WTC11 (cell line): ENCODE measurements around the gene SLC2A11. TPM values are rescaled to one million over a fixed set of nuclear protein-coding genes. Genes with fewer than 3 reads are reported as not detected.

ENCODE experiments used
- ARID4B ChIP-seq: sonication (generic); formaldehyde crosslinking; IDR thresholded peaks from 2 replicates; pipeline ENCODE4 v1.8.0; 2023; ENCODE audit warnings: missing genetic modification reagents, mild to moderate bottlenecking, borderline replicate concordance
- CREB1 ChIP-seq: sonication (generic); formaldehyde crosslinking; IDR thresholded peaks from 2 replicates; pipeline ENCODE4 v1.8.0; 2023; ENCODE audit warnings: mild to moderate bottlenecking, missing genetic modification reagents
- CREM ChIP-seq: sonication (generic); formaldehyde crosslinking; IDR thresholded peaks from 2 replicates; pipeline ENCODE4 v1.8.1; 2022; ENCODE audit warnings: mild to moderate bottlenecking, missing genetic modification reagents, moderate library complexity
- CTCF ChIP-seq: fragments of 200-600 bp; IDR thresholded peaks from 2 replicates; pipeline ENCODE4 v1.8.0; 2022; ENCODE audit warnings: antibody characterized with exemption
- EMX1 ChIP-seq: fragments of 250-450 bp; sonication (Bioruptor Pico); IDR thresholded peaks from 2 replicates; pipeline ENCODE4 v1.8.0; 2021; ENCODE audit warnings: mild to moderate bottlenecking
- ESRRA ChIP-seq: sonication (generic); formaldehyde crosslinking; IDR thresholded peaks from 2 replicates; pipeline ENCODE4 v1.8.1; 2022; ENCODE audit warnings: mild to moderate bottlenecking, missing genetic modification reagents, borderline replicate concordance
- FOXP1 ChIP-seq: sonication (generic); formaldehyde crosslinking; IDR thresholded peaks from 2 replicates; pipeline ENCODE4 v1.8.0; 2022; ENCODE audit warnings: missing genetic modification reagents, mild to moderate bottlenecking, moderate library complexity, borderline replicate concordance
- GABPB1 ChIP-seq: sonication (generic); formaldehyde crosslinking; IDR thresholded peaks from 2 replicates; pipeline ENCODE4 v1.8.1; 2023; ENCODE audit warnings: mild to moderate bottlenecking, missing genetic modification reagents
- GRHL2 ChIP-seq: fragments of 250-450 bp; sonication (Bioruptor Pico); IDR thresholded peaks from 2 replicates; pipeline ENCODE4 v1.8.0; 2022; ENCODE audit warnings: mild to moderate bottlenecking, moderate library complexity; ENCODE audit not compliant: insufficient replicate concordance, severe bottlenecking
- HMGA2 ChIP-seq: fragments of 250-450 bp; sonication (Bioruptor Pico); IDR thresholded peaks from 2 replicates; pipeline ENCODE4 v1.4.0; 2021; ENCODE audit warnings: mild to moderate bottlenecking, moderate library complexity
- IRF2 ChIP-seq: sonication (generic); formaldehyde crosslinking; IDR thresholded peaks from 2 replicates; pipeline ENCODE4 v1.8.0; 2022; ENCODE audit warnings: low read depth, missing genetic modification reagents, borderline replicate concordance
- JAZF1 ChIP-seq: fragments of 250-450 bp; sonication (Bioruptor Pico); IDR thresholded peaks from 2 replicates; pipeline ENCODE4 v1.9.0; 2021; ENCODE audit warnings: moderate library complexity, mild to moderate bottlenecking, inconsistent platforms
- MXD4 ChIP-seq: fragments of 250-450 bp; sonication (Bioruptor Pico); IDR thresholded peaks from 2 replicates; pipeline ENCODE4 v1.8.0; 2021; ENCODE audit warnings: mild to moderate bottlenecking, moderate library complexity, borderline replicate concordance
- OVOL2 ChIP-seq: fragments of 250-450 bp; sonication (Bioruptor Pico); IDR thresholded peaks from 2 replicates; pipeline ENCODE4 v1.9.0; 2021; ENCODE audit warnings: mild to moderate bottlenecking, borderline replicate concordance
- PRRX2 ChIP-seq: fragments of 250-450 bp; sonication (Bioruptor Pico); IDR thresholded peaks from 2 replicates; pipeline ENCODE4 v1.8.0; 2021; ENCODE audit warnings: mild to moderate bottlenecking
- SMAD3 ChIP-seq: sonication (generic); formaldehyde crosslinking; IDR thresholded peaks from 2 replicates; pipeline ENCODE4 v1.8.0; 2022; ENCODE audit warnings: missing genetic modification reagents, mild to moderate bottlenecking, borderline replicate concordance
- TEAD1 ChIP-seq: sonication (generic); formaldehyde crosslinking; IDR thresholded peaks from 2 replicates; pipeline ENCODE4 v1.8.0; 2022; ENCODE audit warnings: mild to moderate bottlenecking, missing genetic modification reagents
- TP53 ChIP-seq: sonication (generic); formaldehyde crosslinking; IDR thresholded peaks from 2 replicates; pipeline ENCODE4 v1.8.1; 2023; ENCODE audit warnings: mild to moderate bottlenecking, missing genetic modification reagents
- USF1 ChIP-seq: sonication (generic); formaldehyde crosslinking; IDR thresholded peaks from 2 replicates; pipeline ENCODE4 v1.8.0; 2022; ENCODE audit warnings: mild to moderate bottlenecking, missing genetic modification reagents
- ZMAT4 ChIP-seq: fragments of 250-450 bp; sonication (Bioruptor Pico); IDR thresholded peaks from 2 replicates; pipeline ENCODE4 v1.9.0; 2021; ENCODE audit warnings: mild to moderate bottlenecking
- ZNF219 ChIP-seq: sonication (generic); formaldehyde crosslinking; IDR thresholded peaks from 2 replicates; pipeline ENCODE4 v1.8.0; 2023; ENCODE audit warnings: missing genetic modification reagents, mild to moderate bottlenecking, borderline replicate concordance
- ZNF232 ChIP-seq: sonication (generic); formaldehyde crosslinking; IDR thresholded peaks from 2 replicates; pipeline ENCODE4 v1.8.0; 2022; ENCODE audit warnings: mild to moderate bottlenecking, missing genetic modification reagents
- ZNF317 ChIP-seq: sonication (generic); formaldehyde crosslinking; IDR thresholded peaks from 2 replicates; pipeline ENCODE4 v1.8.1; 2023; ENCODE audit warnings: low read depth, mild to moderate bottlenecking, moderate library complexity, missing genetic modification reagents, borderline replicate concordance
- ZNF396 ChIP-seq: fragments of 250-450 bp; sonication (Bioruptor Pico); IDR thresholded peaks from 2 replicates; pipeline ENCODE4 v1.8.0; 2021; ENCODE audit warnings: mild to moderate bottlenecking, moderate library complexity, borderline replicate concordance
- ZNF416 ChIP-seq: fragments of 250-450 bp; sonication (Bioruptor Pico); IDR thresholded peaks from 2 replicates; pipeline ENCODE4 v1.9.0; 2021; ENCODE audit warnings: mild to moderate bottlenecking, inconsistent platforms
- ZNF423 ChIP-seq: fragments of 250-450 bp; sonication (Bioruptor Pico); IDR thresholded peaks from 2 replicates; pipeline ENCODE4 v2.1.2; 2022; ENCODE audit warnings: mild to moderate bottlenecking, moderate library complexity
- ZNF425 ChIP-seq: fragments of 250-450 bp; sonication (Bioruptor Pico); conservative IDR thresholded peaks from 2 replicates; pipeline ENCODE4 v1.9.0; 2021; ENCODE audit warnings: mild to moderate bottlenecking
- ZSCAN18 ChIP-seq: fragments of 250-450 bp; sonication (Bioruptor Pico); IDR thresholded peaks from 2 replicates; pipeline ENCODE4 v2.1.2; 2022; ENCODE audit warnings: mild to moderate bottlenecking, moderate library complexity
- total RNA-seq: library from RNA; stranded (reverse); gene quantifications from 3 replicates; pipeline ENCODE4 v1.2.3, GENCODE V29; 2021

Gene SLC2A11
- total RNA-seq, 1 experiment from 2014 or later, result 19.9 TPM

- TF ChIP-seq PRRX2 (CRISPR knock-in tag), result no peak
- TF ChIP-seq MXD4 (CRISPR knock-in tag), result no peak
- TF ChIP-seq ZMAT4 (CRISPR knock-in tag), result no peak
- TF ChIP-seq ZNF219 (CRISPR knock-in tag), result 0 out of 2 replicates have a peak, but pooled peaks have one; percentile 24
- no peak for TF ChIP-seq ZNF396 (CRISPR knock-in tag)
- no peak for TF ChIP-seq CREM (CRISPR knock-in tag)
- TF ChIP-seq ZSCAN18 (CRISPR knock-in tag), result no peak
- TF ChIP-seq GRHL2 (CRISPR knock-in tag), result no peak
- no peak for TF ChIP-seq ZNF317 (CRISPR knock-in tag)
- TF ChIP-seq OVOL2 (CRISPR knock-in tag), result no peak
- no peak for TF ChIP-seq ESRRA
- no peak for TF ChIP-seq ZNF425 (CRISPR knock-in tag)
- no peak for TF ChIP-seq IRF2
- TF ChIP-seq USF1 (CRISPR knock-in tag), result peak; percentile 11; the same call in 1 of the 2 replicates
- no peak for TF ChIP-seq EMX1 (CRISPR knock-in tag)
- TF ChIP-seq TP53 (CRISPR knock-in tag), result no peak
- no peak for TF ChIP-seq ZNF232 (CRISPR knock-in tag)
- peak; percentile 92 for TF ChIP-seq CTCF
- no peak for TF ChIP-seq JAZF1 (CRISPR knock-in tag)
- peak; percentile 75; the same call in 1 of the 2 replicates for TF ChIP-seq FOXP1
- no peak for TF ChIP-seq ZNF416 (CRISPR knock-in tag)
- no peak for TF ChIP-seq GABPB1 (CRISPR knock-in tag)
- no peak for TF ChIP-seq CREB1 (CRISPR knock-in tag)
- no peak for TF ChIP-seq HMGA2 (CRISPR knock-in tag)
- TF ChIP-seq TEAD1 (CRISPR knock-in tag), result no peak
- no peak for TF ChIP-seq ARID4B
- TF ChIP-seq SMAD3, result no peak
- no peak for TF ChIP-seq ZNF423 (CRISPR knock-in tag)
Measured at GRCh38 chr22:23849009-23850006, 8.4 kb upstream of the SLC2A11 start (continued).
